Midbrain (tissue), 1 donor: ENCODE measurements around the gene MPDZ.

Experiments
- DNase-seq: peaks from one replicate; lab custom pipeline; 2025; lab: John Stamatoyannopoulos, UW

Gene MPDZ

GRCh38 chr9:13179257-13179656 is 100.2 kb downstream of the MPDZ start:
- no peak for DNase-seq

GRCh38 chr9:13175732-13176131 is 103.8 kb downstream of the MPDZ start:
- no peak for DNase-seq

- no peak for DNase-seq
Observed at GRCh38 chr9:13174906-13175639, 104.4 kb downstream of the MPDZ start.

GRCh38 chr9:13173553-13173952 is 105.9 kb downstream of the MPDZ start:
- no peak for DNase-seq

- no peak for DNase-seq
Observed at GRCh38 chr9:13171261-13171660, 108.2 kb downstream of the MPDZ start.

GRCh38 chr9:13166996-13167395 is 112.5 kb downstream of the MPDZ start:
- no peak for DNase-seq

GRCh38 chr9:13165956-13166355 is 113.5 kb downstream of the MPDZ start:
- DNase-seq, result no peak

- DNase-seq, result no peak
Observed at GRCh38 chr9:13165236-13165945, 114.1 kb downstream of the MPDZ start.

GRCh38 chr9:13163946-13164345 is 115.5 kb downstream of the MPDZ start:
- no peak for DNase-seq

GRCh38 chr9:13163287-13163686 is 116.2 kb downstream of the MPDZ start:
- DNase-seq, result no peak

- no peak for DNase-seq
Observed at GRCh38 chr9:13160051-13160450, 119.4 kb downstream of the MPDZ start.

- no peak for DNase-seq
Observed at GRCh38 chr9:13158986-13159385, 120.5 kb downstream of the MPDZ start.

- no peak for DNase-seq
Observed at GRCh38 chr9:13151489-13151888, 128.0 kb downstream of the MPDZ start.

- no peak for DNase-seq
Observed at GRCh38 chr9:13149454-13149853, 130.0 kb downstream of the MPDZ start.

- no peak for DNase-seq
Observed at GRCh38 chr9:13146840-13147239, 132.7 kb downstream of the MPDZ start.

- DNase-seq, result no peak
Observed at GRCh38 chr9:13145340-13145739, 134.2 kb downstream of the MPDZ start.

GRCh38 chr9:13144166-13144775 is 135.2 kb downstream of the MPDZ start:
- peak; percentile 51 for DNase-seq

- DNase-seq, result peak; percentile 52
Observed at GRCh38 chr9:13143281-13143680, 136.2 kb downstream of the MPDZ start.

- no peak for DNase-seq
Observed at GRCh38 chr9:13142776-13143175, 136.7 kb downstream of the MPDZ start.

GRCh38 chr9:13141629-13142028 is 137.9 kb downstream of the MPDZ start:
- no peak for DNase-seq

- DNase-seq, result peak; percentile 37
Observed at GRCh38 chr9:13140843-13141592, 138.5 kb downstream of the MPDZ start.

GRCh38 chr9:13139641-13140171 is 139.8 kb downstream of the MPDZ start:
- peak; percentile 57 for DNase-seq
